HepG2 (cell line): ENCODE measurements around the gene SMAP1. TPM values are rescaled to one million over a fixed set of nuclear protein-coding genes. Genes with fewer than 3 reads are reported as not detected.

Source experiments
- CEBPB ChIP-seq: IDR thresholded peaks from 2 replicates; pipeline ENCODE4 v1.6.1; 2011; ENCODE audit warnings: low read depth, low read length, improper control_type of control experiment, borderline replicate concordance
- EP300 ChIP-seq, 3 experiments: sonication (generic) in 1 of 3; formaldehyde crosslinking in 1 of 3; IDR thresholded peaks; 2 replicates each; pipeline versions ENCODE4 v1.5.1 to v1.6.1; 2011 to 2020; ENCODE audit warnings: low read depth in 2 of 3, low read length in 2 of 3, borderline replicate concordance in 1 of 3, improper control_type of control experiment in 1 of 3, mild to moderate bottlenecking in 1 of 3, missing genetic modification reagents in 1 of 3, moderate library complexity in 1 of 3
- FOXA3 ChIP-seq: IDR thresholded peaks from 2 replicates; pipeline ENCODE4 v1.6.1; 2016; ENCODE audit warnings: missing genetic modification reagents, missing compliant biosample characterization
- GATAD1 ChIP-seq: IDR thresholded peaks from 2 replicates; pipeline ENCODE4 v1.6.1; 2016; ENCODE audit warnings: missing genetic modification reagents, missing compliant biosample characterization
- HMG20A ChIP-seq: IDR thresholded peaks from 2 replicates; pipeline ENCODE4 v1.6.1; 2016; ENCODE audit warnings: borderline replicate concordance
- NFATC3 ChIP-seq: sonication (generic); formaldehyde crosslinking; IDR thresholded peaks from 2 replicates; pipeline ENCODE4 v1.5.1; 2020; ENCODE audit warnings: mild to moderate bottlenecking, missing genetic modification reagents
- NR2F6 ChIP-seq, 2 experiments: IDR thresholded peaks; 2 replicates each; pipeline ENCODE4 v1.6.1; 2016; ENCODE audit warnings: antibody characterized with exemption in 1 of 2, mild to moderate bottlenecking in 1 of 2
- RXRB ChIP-seq: IDR thresholded peaks from 2 replicates; pipeline ENCODE4 v1.6.1; 2016; ENCODE audit warnings: borderline replicate concordance, missing genetic modification reagents, missing compliant biosample characterization
- SMARCC2 ChIP-seq: fragments of 450-650 bp; IDR thresholded peaks from 2 replicates; pipeline ENCODE4 v1.6.1; 2017; ENCODE audit warnings: antibody characterized with exemption, mild to moderate bottlenecking
- SMC3 ChIP-seq: IDR thresholded peaks from 2 replicates; pipeline ENCODE4 v1.6.1; 2011; ENCODE audit warnings: low read length, improper control_type of control experiment
- ZFY ChIP-seq: sonication (generic); formaldehyde crosslinking; IDR thresholded peaks from 2 replicates; pipeline ENCODE4 v1.4.0; 2020; ENCODE audit warnings: missing genetic modification reagents
- ZNF296 ChIP-seq: sonication (generic); formaldehyde crosslinking; conservative IDR thresholded peaks from 2 replicates; pipeline ENCODE4 v1.5.0; 2020; ENCODE audit warnings: mild to moderate bottlenecking, missing genetic modification reagents
- ZNF382 ChIP-seq: sonication (generic); formaldehyde crosslinking; IDR thresholded peaks from 2 replicates; pipeline ENCODE4 v1.5.0; 2020; ENCODE audit warnings: missing genetic modification reagents, mild to moderate bottlenecking, borderline replicate concordance
- ZNF530 ChIP-seq: sonication (generic); formaldehyde crosslinking; IDR thresholded peaks from 2 replicates; pipeline ENCODE4 v1.5.0; 2020; ENCODE audit warnings: low read depth, mild to moderate bottlenecking, missing genetic modification reagents
- ZNF713 ChIP-seq: sonication (generic); formaldehyde crosslinking; IDR thresholded peaks from 2 replicates; pipeline ENCODE4 v1.4.0; 2020; ENCODE audit warnings: mild to moderate bottlenecking, missing genetic modification reagents
- ZNF720 ChIP-seq: sonication (generic); formaldehyde crosslinking; IDR thresholded peaks from 2 replicates; pipeline ENCODE4 v1.4.0; 2020; ENCODE audit warnings: missing genetic modification reagents
- polyA plus RNA-seq, 8 experiments: library from polyadenylated mRNA; depleted of rRNA in 3 of 8; stranded (reverse) in 7 of 8; unstranded in 1 of 8; fragments of >200 nt; fragmentation: Illumina TruSeq in 4 of 8; extraction: Trizol in 4 of 8; gene quantifications; 2 replicates each; pipeline versions ENCODE4 v1.2.1 to v1.2.3, GENCODE V29; 2011 to 2016; ENCODE audit warnings: low read depth in 4 of 8, missing spikeins in 1 of 8, mixed read lengths in 1 of 8; ENCODE audit not compliant: insufficient read depth in 1 of 8
- total RNA-seq, 5 experiments: library from RNA; depleted of rRNA; stranded (reverse); fragments of >200 nt; fragmentation: Illumina TruSeq; extraction: Trizol; gene quantifications; 2 replicates each; pipeline ENCODE4 v1.2.3, GENCODE V29; 2016; ENCODE audit warnings: low read depth in 1 of 5
- TF ChIP-seq, protein P1 (sequence below): sonication (generic); formaldehyde crosslinking; IDR thresholded peaks from 2 replicates; pipeline ENCODE4 v1.4.0; 2020; ENCODE audit warnings: mild to moderate bottlenecking, missing genetic modification reagents, borderline replicate concordance
- TF ChIP-seq, protein P2 (sequence below): sonication (generic); formaldehyde crosslinking; IDR thresholded peaks from 2 replicates; pipeline ENCODE4 v1.8.0; 2022; ENCODE audit warnings: missing genetic modification reagents, mild to moderate bottlenecking, borderline replicate concordance
- TF ChIP-seq, protein P3 (sequence below): sonication (generic); formaldehyde crosslinking; conservative IDR thresholded peaks from 2 replicates; pipeline ENCODE4 v1.4.0; 2020; ENCODE audit warnings: mild to moderate bottlenecking, missing genetic modification reagents, moderate library complexity
- TF ChIP-seq, protein P4 (sequence below): conservative IDR thresholded peaks from 2 replicates; pipeline ENCODE4 v1.6.1; 2018; ENCODE audit warnings: missing genetic modification reagents

Gene SMAP1
- total and polyA plus RNA-seq, 2 of the 13 experiments (the other 11 are each of a cell fraction or from before 2014, with no cell fraction given), result 13.4 to 17.8 TPM

DNA sequence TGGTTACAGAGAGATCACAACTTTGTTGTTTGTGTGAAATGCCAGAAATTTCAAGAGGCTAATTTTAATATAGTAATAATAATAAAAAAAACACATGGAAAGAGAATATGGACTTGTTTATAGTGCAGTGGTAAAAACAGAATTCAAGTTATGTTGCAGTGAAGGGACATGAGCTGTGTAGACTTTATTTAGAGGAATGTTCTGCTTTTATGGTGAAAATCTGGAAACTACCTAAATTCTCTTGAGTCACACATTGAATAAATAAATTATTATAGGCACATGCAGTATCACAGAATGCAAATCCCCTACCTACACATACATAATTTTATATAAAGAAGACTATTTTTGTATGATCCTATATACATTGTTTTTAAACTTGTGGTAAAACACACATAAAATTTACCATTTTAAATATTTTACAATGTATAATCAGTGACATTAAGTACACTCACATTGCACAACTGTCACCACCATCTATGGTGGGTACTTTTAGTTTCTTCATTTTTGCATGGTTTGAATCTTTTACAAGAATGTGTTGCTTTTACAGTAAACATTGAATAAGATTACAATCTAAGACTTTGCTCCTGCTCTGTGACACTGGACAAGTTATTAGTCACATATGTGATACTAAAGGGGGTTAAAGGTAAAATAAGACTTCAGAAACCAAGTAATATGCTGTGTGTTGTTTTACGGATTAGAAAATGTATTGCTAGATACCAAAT, 181.8 kb downstream of the SMAP1 start (continued):
- TF ChIP-seq, protein P1, sequence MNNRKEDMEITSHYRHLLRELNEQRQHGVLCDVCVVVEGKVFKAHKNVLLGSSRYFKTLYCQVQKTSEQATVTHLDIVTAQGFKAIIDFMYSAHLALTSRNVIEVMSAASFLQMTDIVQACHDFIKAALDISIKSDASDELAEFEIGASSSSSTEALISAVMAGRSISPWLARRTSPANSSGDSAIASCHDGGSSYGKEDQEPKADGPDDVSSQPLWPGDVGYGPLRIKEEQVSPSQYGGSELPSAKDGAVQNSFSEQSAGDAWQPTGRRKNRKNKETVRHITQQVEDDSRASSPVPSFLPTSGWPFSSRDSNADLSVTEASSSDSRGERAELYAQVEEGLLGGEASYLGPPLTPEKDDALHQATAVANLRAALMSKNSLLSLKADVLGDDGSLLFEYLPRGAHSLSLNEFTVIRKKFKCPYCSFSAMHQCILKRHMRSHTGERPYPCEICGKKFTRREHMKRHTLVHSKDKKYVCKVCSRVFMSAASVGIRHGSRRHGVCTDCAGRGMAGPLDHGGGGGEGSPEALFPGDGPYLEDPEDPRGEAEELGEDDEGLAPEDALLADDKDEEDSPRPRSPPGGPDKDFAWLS, result no peak
- TF ChIP-seq SMC3 (peak; percentile 17; the same call in 1 of the 2 replicates), CEBPB (peak; percentile 93), ZNF713 (no peak), NFATC3 (CRISPR knock-in tag) (no peak), ZNF720 (CRISPR knock-in tag) (no peak), ZFY (CRISPR knock-in tag) (no peak), SMARCC2 (peak; percentile 29; the same call in 1 of the 2 replicates), ZNF382 (CRISPR knock-in tag) (no peak), EP300 (IDR thresholded peaks at IDR 0.05; ENCODE audit: low read depth in 2 of 2, low read length in 2 of 2) (peak in 1 of 2 experiments; percentile 78; a peak in 2 of 4 replicates), EP300 (CRISPR knock-in tag; IDR thresholded peaks at IDR 0.05; ENCODE audit: borderline replicate concordance) (no peak), NR2F6 (IDR thresholded peaks at IDR 0.05) (0 out of 2 replicates have a peak, but pooled peaks have one; percentile 20), NR2F6 (CRISPR knock-in tag; IDR thresholded peaks at IDR 0.05) (0 out of 2 replicates have a peak, but pooled peaks have one; percentile 13), RXRB (CRISPR knock-in tag) (peak; percentile 85), ZNF530 (CRISPR knock-in tag) (no peak), ZNF296 (CRISPR knock-in tag) (no peak), HMG20A (CRISPR knock-in tag) (peak; percentile 48; the same call in 1 of the 2 replicates), FOXA3 (CRISPR knock-in tag) (peak; percentile 81), GATAD1 (CRISPR knock-in tag) (no peak)
- TF ChIP-seq, protein P2, sequence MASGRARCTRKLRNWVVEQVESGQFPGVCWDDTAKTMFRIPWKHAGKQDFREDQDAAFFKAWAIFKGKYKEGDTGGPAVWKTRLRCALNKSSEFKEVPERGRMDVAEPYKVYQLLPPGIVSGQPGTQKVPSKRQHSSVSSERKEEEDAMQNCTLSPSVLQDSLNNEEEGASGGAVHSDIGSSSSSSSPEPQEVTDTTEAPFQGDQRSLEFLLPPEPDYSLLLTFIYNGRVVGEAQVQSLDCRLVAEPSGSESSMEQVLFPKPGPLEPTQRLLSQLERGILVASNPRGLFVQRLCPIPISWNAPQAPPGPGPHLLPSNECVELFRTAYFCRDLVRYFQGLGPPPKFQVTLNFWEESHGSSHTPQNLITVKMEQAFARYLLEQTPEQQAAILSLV (CRISPR knock-in tag), result no peak
- TF ChIP-seq, protein P3, sequence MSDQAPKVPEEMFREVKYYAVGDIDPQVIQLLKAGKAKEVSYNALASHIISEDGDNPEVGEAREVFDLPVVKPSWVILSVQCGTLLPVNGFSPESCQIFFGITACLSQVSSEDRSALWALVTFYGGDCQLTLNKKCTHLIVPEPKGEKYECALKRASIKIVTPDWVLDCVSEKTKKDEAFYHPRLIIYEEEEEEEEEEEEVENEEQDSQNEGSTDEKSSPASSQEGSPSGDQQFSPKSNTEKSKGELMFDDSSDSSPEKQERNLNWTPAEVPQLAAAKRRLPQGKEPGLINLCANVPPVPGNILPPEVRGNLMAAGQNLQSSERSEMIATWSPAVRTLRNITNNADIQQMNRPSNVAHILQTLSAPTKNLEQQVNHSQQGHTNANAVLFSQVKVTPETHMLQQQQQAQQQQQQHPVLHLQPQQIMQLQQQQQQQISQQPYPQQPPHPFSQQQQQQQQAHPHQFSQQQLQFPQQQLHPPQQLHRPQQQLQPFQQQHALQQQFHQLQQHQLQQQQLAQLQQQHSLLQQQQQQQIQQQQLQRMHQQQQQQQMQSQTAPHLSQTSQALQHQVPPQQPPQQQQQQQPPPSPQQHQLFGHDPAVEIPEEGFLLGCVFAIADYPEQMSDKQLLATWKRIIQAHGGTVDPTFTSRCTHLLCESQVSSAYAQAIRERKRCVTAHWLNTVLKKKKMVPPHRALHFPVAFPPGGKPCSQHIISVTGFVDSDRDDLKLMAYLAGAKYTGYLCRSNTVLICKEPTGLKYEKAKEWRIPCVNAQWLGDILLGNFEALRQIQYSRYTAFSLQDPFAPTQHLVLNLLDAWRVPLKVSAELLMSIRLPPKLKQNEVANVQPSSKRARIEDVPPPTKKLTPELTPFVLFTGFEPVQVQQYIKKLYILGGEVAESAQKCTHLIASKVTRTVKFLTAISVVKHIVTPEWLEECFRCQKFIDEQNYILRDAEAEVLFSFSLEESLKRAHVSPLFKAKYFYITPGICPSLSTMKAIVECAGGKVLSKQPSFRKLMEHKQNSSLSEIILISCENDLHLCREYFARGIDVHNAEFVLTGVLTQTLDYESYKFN, result peak; percentile 89
- TF ChIP-seq, protein P4, sequence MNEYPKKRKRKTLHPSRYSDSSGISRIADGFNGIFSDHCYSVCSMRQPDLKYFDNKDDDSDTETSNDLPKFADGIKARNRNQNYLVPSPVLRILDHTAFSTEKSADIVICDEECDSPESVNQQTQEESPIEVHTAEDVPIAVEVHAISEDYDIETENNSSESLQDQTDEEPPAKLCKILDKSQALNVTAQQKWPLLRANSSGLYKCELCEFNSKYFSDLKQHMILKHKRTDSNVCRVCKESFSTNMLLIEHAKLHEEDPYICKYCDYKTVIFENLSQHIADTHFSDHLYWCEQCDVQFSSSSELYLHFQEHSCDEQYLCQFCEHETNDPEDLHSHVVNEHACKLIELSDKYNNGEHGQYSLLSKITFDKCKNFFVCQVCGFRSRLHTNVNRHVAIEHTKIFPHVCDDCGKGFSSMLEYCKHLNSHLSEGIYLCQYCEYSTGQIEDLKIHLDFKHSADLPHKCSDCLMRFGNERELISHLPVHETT (CRISPR knock-in tag), result no peak
- TF ChIP-seq, all 625 proteins: peak for 43
